Gastrocnemius medialis (tissue), 4 donors: ENCODE data around the gene LARP4B. TPM values are rescaled to one million over a fixed set of nuclear protein-coding genes. Genes with fewer than 3 reads are reported as not detected.

Experiments used
- ATAC-seq, 2 donors: fragments of 150-250 bp; one replicate each; pipeline ENCODE4 v1.9.1; 2016
- DNase-seq, 2 donors: peaks; one replicate each; pipeline ENCODE4 v3.0.0-alpha.2; 2019
- H3K27ac ChIP-seq, 4 donors: fragments of 200-600 bp; sonication (generic); 1 replicate in 1 of 4; 2 replicates in 3 of 4; pipeline ENCODE4 v1.5.1; 2016 to 2018; ENCODE audit warnings: mild to moderate bottlenecking in 2 of 4, moderate library complexity in 1 of 4
- H3K27me3 ChIP-seq, 3 donors: fragments of 200-600 bp; sonication (generic) in 2 of 3; 1 replicate in 1 of 3; 2 replicates in 2 of 3; pipeline versions ENCODE4 v1.5.1 to v1.6.0; 2016 to 2019; ENCODE audit warnings: mild to moderate bottlenecking in 1 of 3, moderate library complexity in 1 of 3
- H3K36me3 ChIP-seq, 2 donors: fragments of 200-600 bp; sonication (generic) in 1 of 2; one replicate each; pipeline ENCODE4 v1.5.1; 2017 to 2018
- H3K4me1 ChIP-seq, 2 donors: fragments of 200-600 bp; sonication (generic) in 1 of 2; one replicate each; pipeline ENCODE4 v1.5.1; 2016 to 2017; ENCODE audit warnings: mild to moderate bottlenecking in 2 of 2
- H3K4me3 ChIP-seq, 4 donors: fragments of 200-600 bp; sonication (generic) in 3 of 4; 1 replicate in 1 of 4; 2 replicates in 3 of 4; pipeline ENCODE4 v1.5.1; 2016 to 2019; ENCODE audit warnings: mild to moderate bottlenecking in 2 of 4
- H3K9me3 ChIP-seq, 3 donors: fragments of 200-600 bp; sonication (generic) in 2 of 3; 1 replicate in 1 of 3; 2 replicates in 2 of 3; pipeline ENCODE4 v1.5.1; 2016 to 2019
- POLR2A ChIP-seq, 2 donors: fragments of 450-650 bp; IDR thresholded peaks; one replicate each; pipeline ENCODE4 v1.6.1; 2017; ENCODE audit warnings: antibody characterized with exemption in 2 of 2, mild to moderate bottlenecking in 2 of 2, moderate library complexity in 2 of 2
- in situ Hi-C, 4 donors: fragments of 200-750 bp; cut with MboI; loops; one replicate each; pipeline versions ENCODE4 v1.15.0 to v1.8.0; 2017; ENCODE audit warnings: low sequenced_read_pairs in 4 of 4
- intact Hi-C: fragments of 100-400 bp; cut with DNase I; formaldehyde crosslinking; loops from one replicate; pipeline ENCODE4 v1.15.1; 2023; ENCODE audit warnings: low total_unique reads
- total RNA-seq, 4 donors: library from RNA; depleted of rRNA; stranded (reverse); fragments of >200 nt; gene quantifications; one replicate each; pipeline versions ENCODE4 v1.1.0 to v1.2.3, GENCODE V29; 2016
- TF ChIP-seq, protein P1 (sequence below), 5 experiments: fragments of 450-650 bp in 3 of 5; fragments of 200-600 bp in 2 of 5; sonication (generic) in 2 of 5; IDR thresholded peaks in 4 of 5; conservative IDR thresholded peaks in 1 of 5; 1 replicate in 4 of 5; 2 replicates in 1 of 5; pipeline ENCODE4 v1.5.1; 2016 to 2019; ENCODE audit warnings: antibody characterized with exemption in 5 of 5, mild to moderate bottlenecking in 3 of 5, moderate library complexity in 3 of 5

LARP4B gene
- total RNA-seq, 4 donors from 2014 or later = 29.7 to 45.6 (median 40.0) TPM

DNA sequence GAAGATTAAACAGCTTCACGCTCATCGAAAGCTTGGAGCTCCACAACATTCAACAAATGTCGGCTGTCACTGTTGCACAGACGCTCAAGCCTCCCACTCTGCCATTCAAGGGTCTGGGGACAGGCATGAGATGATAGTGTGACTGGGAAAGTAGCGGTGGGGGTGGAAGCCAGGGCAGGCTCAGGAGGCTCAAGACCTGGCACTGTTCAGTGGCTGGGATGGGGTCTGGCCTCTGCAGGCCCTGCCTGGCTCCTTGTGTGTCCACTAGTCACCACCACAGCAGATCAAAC is 43.2 kb upstream of the LARP4B start:
- peaks cover 0 to 8% of the 10 kb centered on the region in 2 donors for H3K4me1 ChIP-seq
- TF ChIP-seq POLR2A (IDR thresholded peaks at IDR 0.05) = no peak
- TF ChIP-seq, protein P1, sequence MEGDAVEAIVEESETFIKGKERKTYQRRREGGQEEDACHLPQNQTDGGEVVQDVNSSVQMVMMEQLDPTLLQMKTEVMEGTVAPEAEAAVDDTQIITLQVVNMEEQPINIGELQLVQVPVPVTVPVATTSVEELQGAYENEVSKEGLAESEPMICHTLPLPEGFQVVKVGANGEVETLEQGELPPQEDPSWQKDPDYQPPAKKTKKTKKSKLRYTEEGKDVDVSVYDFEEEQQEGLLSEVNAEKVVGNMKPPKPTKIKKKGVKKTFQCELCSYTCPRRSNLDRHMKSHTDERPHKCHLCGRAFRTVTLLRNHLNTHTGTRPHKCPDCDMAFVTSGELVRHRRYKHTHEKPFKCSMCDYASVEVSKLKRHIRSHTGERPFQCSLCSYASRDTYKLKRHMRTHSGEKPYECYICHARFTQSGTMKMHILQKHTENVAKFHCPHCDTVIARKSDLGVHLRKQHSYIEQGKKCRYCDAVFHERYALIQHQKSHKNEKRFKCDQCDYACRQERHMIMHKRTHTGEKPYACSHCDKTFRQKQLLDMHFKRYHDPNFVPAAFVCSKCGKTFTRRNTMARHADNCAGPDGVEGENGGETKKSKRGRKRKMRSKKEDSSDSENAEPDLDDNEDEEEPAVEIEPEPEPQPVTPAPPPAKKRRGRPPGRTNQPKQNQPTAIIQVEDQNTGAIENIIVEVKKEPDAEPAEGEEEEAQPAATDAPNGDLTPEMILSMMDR (IDR thresholded peaks at IDR 0.05 in 4 of 5, conservative IDR thresholded peaks at IDR 0.05 in 1 of 5) = no peak
- no peaks in the 10 kb centered on the region for H3K36me3 ChIP-seq
- no peaks in the 10 kb centered on the region for H3K9me3 ChIP-seq
- no peak overlapping the region for H3K27ac ChIP-seq
- H3K27me3 ChIP-seq = no peaks in the 10 kb centered on the region
- DNase-seq (no peak), ATAC-seq (no peak)
- no peak overlapping the region for H3K4me3 ChIP-seq
- intact Hi-C loops = no loop called here
- in situ Hi-C loops = no loop called here

DNA sequence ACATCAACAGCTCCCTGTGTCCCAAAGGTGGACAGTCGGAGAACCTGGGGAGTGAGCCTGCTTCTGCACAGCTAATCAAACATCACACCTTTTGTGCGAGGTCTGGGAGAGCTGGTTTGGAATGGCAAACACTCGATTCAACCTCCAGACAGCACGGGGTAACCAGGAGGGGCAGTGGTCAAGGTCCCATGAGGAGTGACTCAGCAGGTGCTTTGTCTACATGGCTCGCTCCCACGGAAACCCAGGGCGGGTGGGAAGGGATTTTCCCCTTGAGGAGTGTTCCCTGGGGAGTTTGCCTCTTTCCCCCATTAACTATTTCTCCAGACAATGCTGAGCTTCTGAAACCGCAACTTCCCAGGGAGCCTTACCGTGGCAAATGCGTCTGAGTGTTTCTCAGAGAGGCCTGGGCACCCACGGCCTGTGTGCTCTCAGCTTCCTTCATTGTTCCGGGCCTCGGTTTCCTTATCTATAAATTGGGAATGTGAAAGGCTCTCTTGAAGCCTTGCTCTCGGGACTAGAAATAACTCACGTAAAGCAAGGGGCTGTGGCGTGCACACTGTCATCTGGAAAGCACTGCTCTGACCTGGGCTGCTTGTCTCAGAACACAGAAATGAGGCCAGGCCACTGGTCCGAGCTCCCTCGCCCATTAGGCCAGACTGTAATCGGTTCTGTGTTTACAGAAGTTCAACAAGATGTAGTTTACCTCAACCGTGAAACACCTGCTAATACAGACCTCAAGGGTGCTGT is 42.7 kb upstream of the LARP4B start:
- in situ Hi-C loops = no loop called here

DNA sequence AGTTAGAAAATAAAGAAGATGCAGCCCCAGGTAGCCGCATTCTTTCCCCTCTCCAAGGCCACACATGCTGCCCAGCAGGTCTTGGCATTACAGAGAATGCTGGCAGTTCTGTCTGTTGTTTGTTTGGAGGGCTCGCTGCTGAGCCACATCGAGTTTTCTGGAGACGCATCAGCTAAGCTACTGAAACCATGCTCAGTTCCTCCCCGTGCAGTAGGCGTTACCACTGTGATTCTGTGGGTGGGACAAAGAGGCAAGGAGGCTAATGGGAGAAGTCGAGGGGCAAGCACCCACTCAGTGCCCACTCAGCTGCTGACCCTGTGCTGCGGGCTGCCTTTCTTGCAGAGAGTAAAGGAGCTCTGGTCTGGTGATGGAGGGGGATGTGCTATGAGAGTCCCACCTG is 41.3 kb upstream of the LARP4B start:
- Histone ChIP-seq H3K36me3 (no peaks in the 10 kb centered on the region), H3K4me3 (no peak overlapping the region), H3K4me1 (peaks cover 0 to 8% of the 10 kb centered on the region in 2 donors), H3K27ac (no peak overlapping the region), H3K27me3 (no peaks in the 10 kb centered on the region), H3K9me3 (no peaks in the 10 kb centered on the region)
- DNase-seq (no peak), ATAC-seq (no peak)
- in situ Hi-C loops = no loop called here
- no peak for TF ChIP-seq POLR2A (IDR thresholded peaks at IDR 0.05)
- TF ChIP-seq, protein P1 (IDR thresholded peaks at IDR 0.05 in 4 of 5, conservative IDR thresholded peaks at IDR 0.05 in 1 of 5) = no peak
- intact Hi-C loops = no loop called here

More for the DNA sequence above, 42.7 kb upstream of the LARP4B start:
- ATAC-seq (no peak), DNase-seq (no peak)
- no peaks in the 10 kb centered on the region for H3K27me3 ChIP-seq
- H3K36me3 ChIP-seq = no peaks in the 10 kb centered on the region
- no peak overlapping the region for H3K27ac ChIP-seq
- intact Hi-C loops = no loop called here
- peaks cover 0 to 8% of the 10 kb centered on the region in 2 donors for H3K4me1 ChIP-seq
- TF ChIP-seq POLR2A (IDR thresholded peaks at IDR 0.05) = no peak
- TF ChIP-seq, protein P1 (IDR thresholded peaks at IDR 0.05 in 4 of 5, conservative IDR thresholded peaks at IDR 0.05 in 1 of 5) = no peak
- no peak overlapping the region for H3K4me3 ChIP-seq
- H3K9me3 ChIP-seq = no peaks in the 10 kb centered on the region

DNA sequence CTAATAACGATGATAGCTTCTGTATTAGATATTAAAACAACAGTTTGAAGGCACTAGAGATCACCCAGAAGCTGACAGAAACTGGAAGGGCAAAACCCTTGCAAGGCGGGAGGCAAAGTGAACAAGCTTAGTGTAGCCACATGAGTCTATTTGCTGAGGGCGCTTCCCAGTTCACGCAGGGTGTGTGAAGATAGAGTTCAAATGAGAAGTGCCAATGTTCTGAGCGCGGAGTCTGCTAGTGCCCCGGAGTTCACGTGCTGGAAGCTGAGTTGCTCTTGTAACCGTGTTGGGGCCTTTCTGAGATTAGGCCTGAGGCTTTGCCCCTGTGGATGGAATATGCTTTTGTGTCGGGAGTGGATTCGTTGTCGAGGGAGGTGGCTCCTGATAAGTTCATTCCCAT is 40.1 kb upstream of the LARP4B start:
- Histone ChIP-seq H3K4me3 (no peak overlapping the region), H3K9me3 (no peaks in the 10 kb centered on the region), H3K36me3 (no peaks in the 10 kb centered on the region), H3K4me1 (peaks cover 0 to 8% of the 10 kb centered on the region in 2 donors), H3K27ac (peak overlapping the region in 1 of 4 donors; percentile 16), H3K27me3 (no peaks in the 10 kb centered on the region)
- ATAC-seq = no peak
- TF ChIP-seq, protein P1 (IDR thresholded peaks at IDR 0.05 in 4 of 5, conservative IDR thresholded peaks at IDR 0.05 in 1 of 5) = no peak
- TF ChIP-seq POLR2A (IDR thresholded peaks at IDR 0.05) = no peak
- no peak for DNase-seq
- intact Hi-C loops = no loop called here
- in situ Hi-C loops = no loop called here

DNA sequence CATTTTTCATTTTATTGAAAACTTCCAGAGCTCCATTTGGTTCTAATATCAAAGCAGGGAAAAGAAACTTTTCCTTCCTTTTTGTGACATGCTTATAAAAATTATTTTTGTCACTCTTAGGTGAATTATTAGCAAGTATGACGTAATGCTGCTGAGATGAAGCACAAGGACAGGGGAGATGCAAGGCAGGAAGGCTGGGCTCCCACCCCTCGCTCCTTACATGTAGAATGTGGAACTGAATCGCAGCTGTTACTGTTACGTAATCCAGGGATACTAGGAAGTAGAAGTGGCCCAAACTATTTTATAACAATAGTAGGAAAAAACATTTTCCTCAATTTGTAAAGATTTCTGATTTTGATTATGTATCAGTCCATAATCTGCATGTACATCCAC is 39.6 kb upstream of the LARP4B start:
- peak in 1 of 2 donors; percentile 45 for DNase-seq
- Histone ChIP-seq H3K27me3 (no peaks in the 10 kb centered on the region), H3K9me3 (no peaks in the 10 kb centered on the region), H3K27ac (no peak overlapping the region), H3K4me1 (peaks cover 0 to 8% of the 10 kb centered on the region in 2 donors), H3K4me3 (no peak overlapping the region), H3K36me3 (no peaks in the 10 kb centered on the region)
- TF ChIP-seq, protein P1 (IDR thresholded peaks at IDR 0.05 in 4 of 5, conservative IDR thresholded peaks at IDR 0.05 in 1 of 5) = no peak
- TF ChIP-seq POLR2A (IDR thresholded peaks at IDR 0.05) = no peak
- ATAC-seq = peak in 1 of 2 donors; percentile 46
- in situ Hi-C loops = no loop called here
- intact Hi-C loops = no loop called here
